Activated naive CD4-positive, alpha-beta T cell treated with anti-CD3 and anti-CD28 coated beads, Interleukin-2, amount 50 U/mL, for 72 hours (primary cell): ENCODE data around the gene OOSP3. TPM values are rescaled to one million over a fixed set of nuclear protein-coding genes. Genes with fewer than 3 reads are reported as not detected.
A peak's percentile ranks its signal among the peaks of the same experiment; 100 is the strongest.
"Not testable (repeated sequence)": the region's sequence is repeated elsewhere in the genome, so short reads cannot be mapped to it uniquely, and the experiment has no call there.

Experiments
- ATAC-seq, 2 donors: fragments of 150-1000 bp; cut with Tn5 transposase; 2 replicates each; pipeline ENCODE4 v1.10.0; 2021; ENCODE audit warnings: mild to moderate bottlenecking in 2 of 2, moderate library complexity in 2 of 2
- DNase-seq, 2 donors: peaks; one replicate each; pipeline ENCODE4 v3.0.0; 2021 to 2022; ENCODE audit warnings: low spot score in 2 of 2
- H3K27ac Mint-ChIP-seq, 2 donors: one replicate each; pipeline ENCODE4 v1.8.0; 2022; ENCODE audit warnings: mild to moderate bottlenecking in 2 of 2, mixed read lengths in 2 of 2
- H3K36me3 Mint-ChIP-seq, 2 donors: one replicate each; pipeline ENCODE4 v1.8.0; 2022; ENCODE audit warnings: mixed read lengths in 2 of 2
- H3K9me3 Mint-ChIP-seq, 2 donors: one replicate each; pipeline ENCODE4 v1.8.0; 2022; ENCODE audit warnings: mixed read lengths in 2 of 2
- total RNA-seq, 2 donors: library from RNA; stranded (reverse); gene quantifications; one replicate each; pipeline ENCODE4 v1.2.3, GENCODE V29; 2022

OOSP3 gene
- total RNA-seq, 2 donors from 2014 or later, result not detected

DNA sequence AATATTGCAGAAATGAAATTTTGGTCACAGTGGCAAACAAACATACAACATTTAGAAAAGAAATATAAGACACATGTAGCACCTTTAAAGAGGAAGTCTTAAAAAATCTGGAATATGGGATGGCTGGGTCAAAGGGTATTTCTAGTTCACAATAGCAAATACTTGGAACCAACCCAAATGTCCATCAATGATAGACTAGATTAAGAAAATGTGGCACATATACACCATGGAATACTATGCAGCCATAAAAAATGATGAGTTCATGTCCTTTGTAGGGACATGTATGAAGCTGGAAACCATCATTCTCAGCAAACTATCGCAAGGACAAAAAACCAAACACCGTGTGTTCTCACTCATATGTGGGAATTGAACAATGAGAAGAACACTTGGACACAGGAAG lies 25.0 kb downstream of the OOSP3 start:
- not testable (repeated sequence) for H3K9me3 Mint-ChIP-seq, H3K36me3 Mint-ChIP-seq, ATAC-seq, H3K27ac Mint-ChIP-seq, DNase-seq

DNA sequence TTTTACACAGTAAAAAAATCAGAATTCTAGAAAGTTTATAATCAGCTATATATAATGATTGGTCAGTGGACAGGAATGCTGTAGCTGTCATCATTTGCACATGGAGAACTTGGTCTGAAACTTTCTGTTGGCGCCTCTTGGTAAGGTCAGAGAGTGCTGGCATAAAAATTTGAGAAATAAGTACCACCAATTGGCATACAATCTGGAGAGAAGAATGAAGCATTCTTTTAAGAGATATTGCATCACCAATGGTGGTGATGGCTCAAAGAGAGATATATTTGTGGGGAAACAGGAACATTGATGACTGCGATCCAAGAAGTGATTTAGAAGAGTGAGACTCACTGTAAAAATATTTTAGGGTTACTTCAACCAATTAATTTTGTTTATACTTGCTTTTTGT lies 39.9 kb downstream of the OOSP3 start:
- ATAC-seq (no peak), DNase-seq (no peak)
- Mint-ChIP-seq H3K27ac (no peak overlapping the region), H3K9me3 (peaks cover 17 to 23% of the 10 kb centered on the region in 2 donors), H3K36me3 (peaks cover 17 to 35% of the 10 kb centered on the region in 2 donors)

DNA sequence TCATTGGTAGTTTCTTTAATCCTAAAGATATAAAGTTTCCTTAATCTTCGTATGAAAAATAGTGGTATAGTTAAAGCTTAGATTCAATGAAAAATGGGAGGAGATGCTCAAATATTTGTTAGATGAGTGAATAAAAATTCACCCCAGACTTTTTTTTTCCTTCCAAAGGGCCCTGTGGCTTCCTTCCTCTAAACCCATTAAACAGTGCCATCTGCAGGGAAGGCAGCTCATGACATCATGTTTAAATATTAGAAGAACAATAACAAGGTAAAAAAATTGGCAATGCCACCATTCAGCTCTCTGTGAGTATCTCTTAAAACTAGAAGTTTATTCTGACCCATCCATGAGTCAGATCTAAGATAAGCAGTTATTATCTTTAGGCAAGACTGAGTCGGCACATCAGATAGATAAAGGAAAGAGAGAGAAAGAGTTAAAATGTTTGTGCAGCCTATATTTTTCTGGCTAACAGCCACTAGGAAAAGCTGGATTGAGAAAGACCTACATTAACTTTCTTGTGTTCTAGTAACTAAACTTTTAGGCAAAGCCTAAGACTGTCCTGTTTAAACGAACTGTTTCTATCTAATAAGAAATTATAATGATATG lies 40.5 kb downstream of the OOSP3 start:
- H3K9me3 Mint-ChIP-seq, result peaks cover 22 to 27% of the 10 kb centered on the region in 2 donors
- peak in 1 of 2 donors; percentile 32 for ATAC-seq
- H3K27ac Mint-ChIP-seq, result no peak overlapping the region
- peak in 1 of 2 donors; percentile 21 for DNase-seq
- H3K36me3 Mint-ChIP-seq, result peaks cover 21 to 39% of the 10 kb centered on the region in 2 donors

DNA sequence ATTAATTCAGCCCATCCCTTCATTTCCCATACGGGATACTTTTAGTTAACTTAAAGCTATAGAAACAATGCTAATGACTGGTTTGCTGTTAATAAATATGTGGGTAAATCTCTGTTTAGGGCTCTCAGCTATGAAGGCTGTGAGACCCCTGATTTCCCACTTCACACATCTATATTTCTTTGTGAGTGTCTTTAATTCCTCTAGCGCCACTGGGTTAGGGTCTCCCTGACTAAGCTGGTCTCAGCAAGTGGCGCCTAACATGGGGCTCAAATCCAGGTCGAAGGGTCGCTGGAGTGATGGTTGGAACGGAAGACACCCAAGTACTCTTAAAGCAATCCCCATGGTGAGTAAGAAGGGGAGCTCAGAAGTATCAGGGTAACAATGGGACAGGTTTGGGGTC lies 45.2 kb downstream of the OOSP3 start:
- Mint-ChIP-seq H3K27ac (no peak overlapping the region), H3K36me3 (peaks cover 39 to 42% of the 10 kb centered on the region in 2 donors), H3K9me3 (peaks cover 25 to 39% of the 10 kb centered on the region in 2 donors)
- ATAC-seq (no peak), DNase-seq (peak in 1 of 2 donors; percentile 3)

DNA sequence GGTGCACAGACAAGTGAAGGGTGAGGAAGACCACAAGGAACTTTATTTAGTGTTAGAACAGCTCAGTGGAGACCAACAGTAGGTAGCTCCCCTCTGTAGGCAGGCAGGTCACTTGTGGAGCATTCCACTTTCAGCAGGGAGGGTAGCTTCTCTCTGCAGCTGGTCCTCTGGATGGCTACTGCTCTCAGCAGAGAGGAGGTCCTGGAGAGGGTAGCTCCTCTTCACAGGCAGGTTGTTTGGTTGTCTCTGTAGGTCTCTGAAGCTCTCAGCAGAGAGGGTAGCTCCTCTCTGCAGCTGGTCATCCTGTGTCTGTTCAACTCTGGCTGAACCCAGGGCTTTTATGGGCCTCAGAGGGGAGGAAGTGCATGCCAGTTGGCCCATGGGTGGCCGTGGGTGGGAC lies 53.1 kb downstream of the OOSP3 start:
- DNase-seq (no peak), ATAC-seq (no peak)
- H3K9me3 Mint-ChIP-seq, result peaks cover 11 to 20% of the 10 kb centered on the region in 2 donors
- no peak overlapping the region for H3K27ac Mint-ChIP-seq
- peaks cover 0 to 14% of the 10 kb centered on the region in 2 donors for H3K36me3 Mint-ChIP-seq

DNA sequence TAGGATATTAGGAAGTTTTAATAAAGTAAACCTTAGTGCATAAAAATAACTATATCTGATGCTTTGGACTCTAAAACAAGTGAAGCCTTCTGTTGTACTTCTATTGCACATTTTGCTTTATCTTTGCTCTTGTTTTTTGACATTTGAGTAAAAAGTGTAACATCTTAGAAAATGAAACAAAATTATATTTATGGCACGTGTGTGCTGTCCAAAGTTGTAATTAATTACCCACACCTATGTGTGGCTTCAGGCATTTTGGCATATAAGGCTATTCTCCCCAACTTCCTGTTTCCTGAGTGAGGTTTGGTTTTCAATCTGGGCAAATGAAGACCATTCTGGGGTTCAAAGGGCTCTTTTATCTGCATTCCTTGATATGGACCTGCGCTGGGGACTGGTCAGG lies 59.5 kb downstream of the OOSP3 start, which contains the start of gene OOSP1:
Gene OOSP1 (plus strand): TSS at position 301 of the 400 bp plus-strand sequence. CDS start 23 bp downstream, at position 324.
- no peak within 1 kb of the TSS for H3K27ac Mint-ChIP-seq
- DNase-seq (no peak), ATAC-seq (no peak)
- no peaks in the 10 kb centered on the region for H3K36me3 Mint-ChIP-seq
- H3K9me3 Mint-ChIP-seq, result no peaks in the 10 kb centered on the region

DNA sequence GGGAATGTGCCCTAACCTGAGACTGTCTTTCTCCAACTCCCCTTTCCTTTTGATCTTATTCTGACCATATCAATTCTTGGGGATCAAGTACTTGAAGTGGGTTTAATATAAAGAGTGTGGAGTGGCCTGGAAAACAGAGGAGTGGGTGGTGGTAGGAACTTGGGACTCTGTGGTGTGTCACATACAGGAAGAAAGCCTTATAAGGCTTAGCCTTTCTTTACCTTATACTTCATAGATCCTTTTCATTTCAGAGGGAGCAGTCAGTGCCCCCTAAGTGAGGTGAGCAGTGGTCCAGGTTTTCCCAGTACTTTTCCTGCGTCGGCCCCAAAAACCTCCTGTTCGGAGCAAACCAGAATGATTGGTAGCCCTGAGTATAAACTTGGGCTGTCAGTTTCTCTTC lies 60.1 kb downstream of the OOSP3 start:
- ATAC-seq, result no peak
- no peak overlapping the region for H3K27ac Mint-ChIP-seq
- no peak for DNase-seq
- H3K36me3 Mint-ChIP-seq, result no peaks in the 10 kb centered on the region
- H3K9me3 Mint-ChIP-seq, result no peaks in the 10 kb centered on the region

DNA sequence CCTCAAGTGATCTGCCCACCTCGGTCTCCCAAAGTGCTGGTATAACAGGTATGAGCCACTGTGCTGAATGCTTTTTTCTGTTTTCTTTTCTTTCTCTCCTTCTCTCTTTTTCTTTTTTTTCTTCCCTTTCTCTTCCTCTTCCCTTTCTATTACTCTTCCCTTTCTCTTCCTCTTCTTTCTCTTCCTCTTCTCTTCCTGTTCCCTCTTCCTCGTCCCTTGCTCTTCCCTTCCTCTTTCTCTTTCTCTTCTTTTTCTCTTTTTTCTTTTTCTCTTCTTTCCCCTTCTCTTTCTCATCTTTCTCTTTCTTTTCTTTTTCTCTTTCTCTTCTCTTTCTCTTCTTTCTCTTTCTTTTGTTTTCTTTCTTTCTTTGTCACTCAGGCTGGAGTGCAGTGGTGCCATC lies 60.9 kb downstream of the OOSP3 start:
- H3K36me3 Mint-ChIP-seq, result no peaks in the 10 kb centered on the region
- no peaks in the 10 kb centered on the region for H3K9me3 Mint-ChIP-seq
- DNase-seq, result no peak
- ATAC-seq, result no peak
- no peak overlapping the region for H3K27ac Mint-ChIP-seq

DNA sequence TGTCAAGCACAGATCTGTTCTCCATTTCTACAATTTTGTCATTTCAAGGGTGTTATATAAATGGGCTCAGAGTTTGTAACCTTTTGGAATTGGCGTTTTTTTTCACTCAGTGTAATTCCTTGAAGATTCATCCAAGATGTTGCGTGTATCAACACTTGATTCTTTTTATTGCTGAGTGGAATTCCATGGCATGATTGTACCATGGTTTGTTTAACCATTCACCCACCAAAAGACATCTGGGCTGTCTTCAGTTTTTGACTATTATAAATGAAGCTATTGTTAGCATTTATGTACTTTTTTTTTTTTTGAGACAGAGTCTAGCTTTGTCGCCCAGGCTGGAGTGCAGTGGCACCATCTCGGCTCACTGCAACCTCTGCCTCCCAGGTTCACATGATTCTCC lies 62.5 kb downstream of the OOSP3 start:
- no peak overlapping the region for H3K27ac Mint-ChIP-seq

DNA sequence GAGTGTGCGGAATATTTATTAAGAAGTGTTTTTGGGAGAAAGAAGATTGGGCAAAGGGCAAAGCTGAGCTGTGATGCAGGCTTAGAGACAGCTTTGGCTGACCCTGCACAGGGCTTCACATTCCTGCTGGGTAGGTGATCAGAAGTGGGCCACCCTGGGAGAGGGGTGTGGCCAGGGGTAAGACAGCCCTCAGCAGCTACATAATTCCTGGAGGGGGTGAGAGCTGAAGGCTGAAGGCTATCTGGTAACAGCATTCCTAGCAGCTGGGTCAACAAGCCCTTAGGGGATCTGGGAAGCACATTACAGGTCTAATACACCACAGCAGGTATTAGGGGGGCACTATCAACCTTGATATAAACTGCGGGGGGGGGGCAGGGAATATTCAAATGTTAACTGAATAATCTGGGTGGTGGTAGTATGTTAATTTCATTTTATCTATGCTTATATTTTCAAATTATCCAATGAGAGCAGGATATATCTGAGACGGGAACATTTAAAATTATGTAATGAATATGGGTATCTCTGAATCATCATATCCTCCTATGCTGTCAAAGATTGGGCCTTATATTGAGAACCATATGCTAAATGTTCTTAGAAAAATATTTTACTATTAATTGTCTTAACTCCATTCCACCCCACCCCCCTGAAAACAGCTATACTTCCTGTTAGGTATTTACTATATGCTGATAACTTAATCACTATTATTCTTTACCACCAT lies 65.6 kb downstream of the OOSP3 start:
- Mint-ChIP-seq H3K27ac (no peak overlapping the region), H3K9me3 (no peaks in the 10 kb centered on the region), H3K36me3 (no peaks in the 10 kb centered on the region)
- DNase-seq (no peak), ATAC-seq (no peak)

More for the DNA sequence above, 62.5 kb downstream of the OOSP3 start:
- H3K36me3 Mint-ChIP-seq, result no peaks in the 10 kb centered on the region
- H3K9me3 Mint-ChIP-seq, result no peaks in the 10 kb centered on the region
- DNase-seq, result no peak
- ATAC-seq, result no peak

DNA sequence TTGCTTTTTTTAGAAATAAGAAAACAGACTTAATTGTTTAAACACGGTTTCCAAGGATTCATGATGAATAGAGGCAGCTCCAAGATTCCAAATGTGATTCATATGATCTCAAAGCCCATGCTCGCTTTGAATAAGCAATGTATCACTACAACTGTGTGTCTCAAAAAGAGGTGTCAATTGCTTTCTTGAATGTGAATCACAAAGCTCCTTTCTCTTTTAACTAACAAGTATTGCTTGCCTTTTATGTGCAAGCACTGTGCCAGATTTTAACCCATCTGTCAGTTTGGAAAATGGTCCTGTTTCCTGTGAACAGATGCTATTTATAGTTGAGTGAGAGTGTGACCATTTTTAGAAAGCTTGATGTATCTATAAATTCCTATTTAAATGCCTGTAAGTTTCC lies 66.1 kb downstream of the OOSP3 start:
- H3K36me3 Mint-ChIP-seq, result no peaks in the 10 kb centered on the region
- no peaks in the 10 kb centered on the region for H3K9me3 Mint-ChIP-seq
- ATAC-seq, result no peak
- no peak overlapping the region for H3K27ac Mint-ChIP-seq
- no peak for DNase-seq

Other genes starting within 250 kb of the OOSP3 start
- gene PATL1, start 209.7 kb upstream of the OOSP3 start, total RNA-seq, result 10 to 100 TPM; 72.3 to 88.0 TPM
- not detected for gene OR10V1, start 164.9 kb upstream of the OOSP3 start, total RNA-seq
- 10 to 100 TPM in 1 of 2 donors, 1 to 10 TPM in 1; 6.1 to 10.0 TPM for gene STX3, start 123.4 kb upstream of the OOSP3 start, total RNA-seq
- gene MRPL16, start 68.0 kb upstream of the OOSP3 start, total RNA-seq, result 10 to 100 TPM; 67.9 to 94.2 TPM
- gene CBLIF, start 33.3 kb upstream of the OOSP3 start, total RNA-seq, result not detected
- gene TCN1, start 12.3 kb upstream of the OOSP3 start, total RNA-seq, result not detected
- gene OOSP1, start 59.6 kb downstream of the OOSP3 start, total RNA-seq, result not detected
- not detected for gene OOSP4A, start 85.3 kb downstream of the OOSP3 start, total RNA-seq
- not detected for gene OOSP4B, start 138.4 kb downstream of the OOSP3 start, total RNA-seq
- gene OOSP2, start 161.6 kb downstream of the OOSP3 start, total RNA-seq, result not detected
- gene MS4A3, start 177.9 kb downstream of the OOSP3 start, total RNA-seq, result not detected
- not detected for gene MS4A2, start 209.9 kb downstream of the OOSP3 start, total RNA-seq